Activated CD8-positive, alpha-beta T cell treated with anti-CD3 and anti-CD28 coated beads, Interleukin-2, amount 10 ng/mL, durations not matched to agents 7 days and 5 days (primary cell): ENCODE results near the gene NEDD9. TPM values are rescaled to one million over a fixed set of nuclear protein-coding genes. Genes with fewer than 3 reads are reported as not detected.

Experiments used
- ATAC-seq: fragments of 150-1000 bp; cut with Tn5 transposase; one replicate; pipeline ENCODE4 v1.10.0; 2021; ENCODE audit warnings: moderate library complexity
- CTCF ChIA-PET: fragments of 350-600 bp; sonication (Branson Sonifier 250); formaldehyde crosslinking; loops from one replicate; lab custom pipeline; 2021; ENCODE audit warnings: antibody characterized with exemption; lab: Charles Lee
- POLR2A ChIA-PET: fragments of 350-600 bp; sonication (Branson Sonifier 250); formaldehyde crosslinking; loops from one replicate; lab custom pipeline; 2021; ENCODE audit warnings: antibody characterized with exemption; lab: Charles Lee
- DNase-seq: peaks from one replicate; pipeline ENCODE4 v3.0.0-alpha.2; 2020
- H3K27ac Mint-ChIP-seq: one replicate; pipeline ENCODE4 v1.8.0; 2021; ENCODE audit warnings: mild to moderate bottlenecking, mixed read lengths
- H3K27me3 Mint-ChIP-seq: one replicate; pipeline ENCODE4 v1.8.0; 2021; ENCODE audit warnings: low read depth, mixed read lengths
- H3K36me3 Mint-ChIP-seq: one replicate; pipeline ENCODE4 v1.8.0; 2021; ENCODE audit warnings: low read depth, mixed read lengths
- H3K4me1 Mint-ChIP-seq: one replicate; pipeline ENCODE4 v1.8.0; 2021; ENCODE audit warnings: low read depth, mixed read lengths
- H3K4me3 Mint-ChIP-seq: one replicate; pipeline ENCODE4 v1.8.0; 2021; ENCODE audit warnings: mild to moderate bottlenecking, mixed read lengths
- H3K9me3 Mint-ChIP-seq: one replicate; pipeline ENCODE4 v1.8.0; 2022; ENCODE audit warnings: mixed read lengths; ENCODE audit not compliant: insufficient read depth
- total RNA-seq, 2 experiments: library from RNA; stranded (reverse); gene quantifications; one replicate each; pipeline ENCODE4 v1.2.3, GENCODE V29; 2021

NEDD9 gene
- total RNA-seq, 2 experiments from 2014 or later = 64.9 to 69.5 TPM

DNA sequence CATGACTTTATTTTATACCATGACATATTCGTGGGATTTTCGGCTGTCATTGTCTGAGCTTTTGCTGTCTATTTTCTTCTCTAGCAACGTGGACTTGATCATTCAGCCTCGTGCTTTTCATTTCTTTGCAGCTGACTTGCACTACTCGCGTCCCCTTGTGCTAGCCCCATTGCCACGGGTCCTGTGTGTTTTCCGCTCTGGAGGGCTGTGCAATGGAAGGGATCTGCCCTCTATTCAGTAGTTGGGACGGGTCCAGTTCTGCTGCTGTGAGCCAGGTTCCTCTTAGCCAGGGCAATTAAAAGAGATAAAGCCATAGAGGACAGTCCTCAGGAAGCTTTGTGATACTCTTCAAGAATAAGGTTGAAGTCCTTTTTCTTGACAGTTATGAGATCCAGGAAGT, 17.6 kb downstream of the NEDD9 start:
- CTCF ChIA-PET = interaction anchor here (0.7 to 1.6 kb wide), 2 partner anchors 12 to 16 kb away, joined by 3 to 4 read pairs; no protein-coding TSS in a partner anchor
- no peak overlapping the region for H3K27ac Mint-ChIP-seq

DNA sequence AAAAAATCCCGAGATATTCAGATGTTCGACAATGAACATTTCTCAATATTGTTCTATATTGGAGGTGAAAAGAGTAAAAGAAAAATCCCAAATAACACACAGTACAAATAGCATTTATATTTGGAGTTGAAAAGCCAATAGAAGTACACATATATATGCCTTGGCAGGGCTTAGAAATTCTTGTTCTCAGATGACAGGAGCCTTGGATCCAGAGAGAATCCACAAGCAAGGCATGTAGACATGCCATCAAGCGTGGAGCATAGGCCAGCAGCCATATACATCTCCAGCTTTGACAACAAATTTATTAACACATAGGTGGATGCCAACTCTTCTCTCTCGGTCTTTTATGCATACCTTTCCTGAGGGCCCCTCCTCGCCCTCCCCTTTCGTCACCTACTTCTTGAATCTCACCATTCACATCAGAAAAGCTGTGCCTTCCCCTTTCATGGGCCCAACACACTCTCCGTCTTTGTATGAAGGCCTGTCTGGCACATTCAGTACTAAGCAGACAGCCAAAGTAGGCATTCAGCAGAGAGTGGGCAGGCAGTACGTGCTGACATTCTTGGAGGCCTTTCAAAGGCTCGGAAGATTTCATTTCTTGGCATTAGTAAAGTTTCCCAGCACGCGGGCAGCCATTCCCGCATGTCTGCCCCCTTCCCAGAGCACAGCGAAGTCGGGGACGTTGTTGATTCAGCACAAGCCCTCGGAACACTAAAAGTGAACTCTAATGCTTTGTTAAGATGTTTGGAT, 18.2 kb downstream of the NEDD9 start:
- ATAC-seq = no peak
- CTCF ChIA-PET = interaction anchor here (1.6 to 2.1 kb wide), 2 partner anchors 8 to 15 kb away, joined by 4 to 10 read pairs; no protein-coding TSS in a partner anchor

More for the DNA sequence above, 17.6 kb downstream of the NEDD9 start:
- ATAC-seq (no peak), DNase-seq (no peak)
- Mint-ChIP-seq H3K27me3 (no peaks in the 10 kb centered on the region), H3K9me3 (no peaks in the 10 kb centered on the region), H3K4me3 (no peak overlapping the region), H3K4me1 (peaks cover 75% of the 10 kb centered on the region), H3K36me3 (peaks cover 80% of the 10 kb centered on the region)
- POLR2A ChIA-PET = no interaction called here

DNA sequence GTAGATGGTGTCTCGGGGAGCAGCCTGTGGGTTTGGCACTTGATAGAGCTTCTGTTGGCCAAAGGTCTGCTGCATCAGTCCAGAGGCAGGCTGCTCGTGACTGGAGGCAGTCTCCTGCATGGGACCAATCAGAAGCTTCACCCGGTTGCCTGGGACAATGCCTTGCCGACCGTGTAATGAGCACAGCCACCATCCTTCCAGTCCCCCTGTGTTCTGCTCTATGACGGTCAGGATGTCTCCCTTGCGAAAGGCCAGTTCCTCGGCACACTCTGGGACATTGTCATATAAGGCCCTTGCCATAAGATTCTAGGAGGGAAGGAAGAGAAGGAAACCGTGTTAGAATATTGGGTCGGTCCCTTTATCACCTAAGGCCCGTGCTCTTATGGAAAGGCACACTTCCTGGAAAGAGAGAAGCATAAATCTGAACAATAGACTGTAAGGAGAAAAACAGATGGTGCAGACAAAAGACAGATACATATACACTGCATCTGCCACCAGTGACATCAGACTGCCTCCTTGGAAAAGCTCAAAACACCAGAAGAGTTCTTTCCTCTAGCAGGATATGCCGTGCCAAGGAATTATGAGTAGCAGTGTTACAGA, 18.9 kb downstream of the NEDD9 start:
- no peak for ATAC-seq
- no peak for DNase-seq
- Mint-ChIP-seq H3K36me3 (peaks cover 76% of the 10 kb centered on the region), H3K27me3 (no peaks in the 10 kb centered on the region), H3K9me3 (no peaks in the 10 kb centered on the region), H3K4me1 (peaks cover 76% of the 10 kb centered on the region), H3K4me3 (no peak overlapping the region), H3K27ac (no peak overlapping the region)
- ChIA-PET POLR2A (interaction anchor here (1.0 to 2.6 kb wide), 3 partner anchors 9 to 19 kb away, joined by 3 to 8 read pairs (median 7); partner anchors contain the start of gene NEDD9), CTCF (interaction anchor here (1.8 to 2.1 kb wide), 2 partner anchors 9 to 10 kb away, joined by 9 to 10 read pairs; no protein-coding TSS in a partner anchor)

More for the DNA sequence above, 18.2 kb downstream of the NEDD9 start:
- Mint-ChIP-seq H3K27me3 (no peaks in the 10 kb centered on the region), H3K4me3 (no peak overlapping the region), H3K27ac (no peak overlapping the region), H3K36me3 (peaks cover 80% of the 10 kb centered on the region), H3K4me1 (peaks cover 76% of the 10 kb centered on the region), H3K9me3 (no peaks in the 10 kb centered on the region)
- no peak for DNase-seq
- POLR2A ChIA-PET = no interaction called here

DNA sequence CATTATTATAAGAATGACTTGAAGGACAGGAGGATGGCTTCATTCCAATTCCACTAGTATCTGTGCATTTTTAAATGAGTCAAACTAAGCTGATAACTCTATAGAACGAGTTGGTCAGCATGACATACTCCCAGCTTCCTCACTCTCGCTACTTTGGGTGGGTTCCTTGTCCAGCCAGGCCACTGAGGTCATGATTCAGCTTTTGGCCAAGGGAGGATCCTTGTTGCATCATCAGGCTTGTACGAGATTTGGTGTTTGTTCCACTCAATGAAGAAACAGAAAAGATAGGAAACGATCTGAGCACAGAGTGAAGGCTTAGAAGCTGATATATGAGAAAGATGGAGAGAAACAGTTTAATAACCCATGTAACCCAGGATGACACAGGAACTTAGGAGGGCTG, 19.8 kb downstream of the NEDD9 start:
- Mint-ChIP-seq H3K36me3 (peaks cover 74% of the 10 kb centered on the region), H3K4me3 (no peak overlapping the region), H3K9me3 (no peaks in the 10 kb centered on the region), H3K4me1 (peaks cover 76% of the 10 kb centered on the region), H3K27ac (peak overlapping the region; percentile 26), H3K27me3 (no peaks in the 10 kb centered on the region)
- ATAC-seq (no peak), DNase-seq (no peak)
- ChIA-PET CTCF (interaction anchor here (0.5 to 2.1 kb wide), 5 partner anchors 9 to 128 kb away, joined by 3 to 10 read pairs (median 3); no protein-coding TSS in a partner anchor), POLR2A (interaction anchor here (1.0 to 2.6 kb wide), 3 partner anchors 10 to 20 kb away, joined by 3 to 8 read pairs (median 7); partner anchors contain the start of gene NEDD9)

DNA sequence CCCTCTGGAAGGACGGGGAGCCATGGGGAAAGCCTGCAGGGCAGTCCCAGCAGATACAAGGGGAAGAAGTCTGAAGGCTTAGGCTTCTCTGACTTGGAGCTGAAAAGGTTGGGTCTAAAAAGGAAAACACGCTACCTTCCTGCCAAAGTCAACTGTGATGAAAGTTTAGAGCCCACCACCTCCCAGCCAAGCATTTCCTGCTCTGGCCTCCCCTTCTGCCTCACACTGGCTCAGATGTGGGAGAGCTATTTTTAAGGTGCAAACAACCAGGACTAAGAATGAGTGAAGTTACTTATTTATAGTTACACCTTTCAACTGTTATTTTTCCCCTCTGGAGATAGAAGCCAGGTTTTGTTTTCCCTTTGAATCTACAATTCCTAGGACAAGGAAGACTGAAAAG, 21.2 kb downstream of the NEDD9 start:
- H3K36me3 Mint-ChIP-seq = peaks cover 84% of the 10 kb centered on the region
- ChIA-PET CTCF (interaction anchor here (1.4 kb wide), 1 partner anchor 39 kb away, joined by 3 read pairs; no protein-coding TSS in a partner anchor), POLR2A (interaction anchor here (0.8 to 2.6 kb wide), 3 partner anchors 11 to 170 kb away, joined by 3 to 8 read pairs (median 7); partner anchors contain the start of gene NEDD9)
- peak; percentile 36 for DNase-seq
- H3K9me3 Mint-ChIP-seq = no peaks in the 10 kb centered on the region
- ATAC-seq = peak; percentile 54
- peaks cover 80% of the 10 kb centered on the region for H3K4me1 Mint-ChIP-seq
- peak overlapping the region; percentile 86 for H3K27ac Mint-ChIP-seq
- H3K27me3 Mint-ChIP-seq = no peaks in the 10 kb centered on the region
- peak overlapping the region; percentile 40 for H3K4me3 Mint-ChIP-seq

DNA sequence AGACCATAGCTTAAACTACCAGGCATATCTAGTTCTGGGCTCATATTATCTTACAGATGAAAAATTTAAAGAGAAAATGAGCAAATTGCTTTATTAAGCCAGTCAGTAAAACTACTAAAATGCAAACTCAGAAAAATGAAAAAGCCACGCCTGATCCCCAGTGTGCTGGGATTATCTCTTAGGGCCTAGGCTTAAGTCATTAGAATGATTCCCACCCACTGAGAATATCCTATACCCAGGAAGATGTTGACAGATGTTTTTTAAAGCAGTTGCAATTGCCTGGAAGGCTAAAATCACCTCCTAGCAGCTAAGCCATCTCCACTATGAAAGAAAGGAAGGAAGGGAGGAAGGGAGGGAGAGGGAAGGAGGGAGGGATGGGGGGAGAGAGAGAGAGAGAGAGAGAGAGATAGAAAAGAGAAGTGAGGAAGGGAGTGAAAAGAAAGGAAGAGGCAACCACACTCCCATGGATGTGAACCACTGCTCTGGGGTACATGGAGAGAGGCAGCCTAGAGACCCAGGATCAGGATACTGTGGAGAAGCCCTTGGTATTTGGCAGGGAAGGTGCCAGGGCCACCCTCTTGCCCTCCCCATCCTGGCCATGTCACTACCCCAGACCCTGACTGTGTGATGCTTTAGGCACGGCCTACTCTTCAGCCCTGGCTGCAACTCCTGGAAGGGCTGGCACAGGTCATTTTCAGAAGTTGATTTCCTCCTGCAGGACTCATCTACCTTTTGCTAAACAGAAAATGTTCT, 21.9 kb downstream of the NEDD9 start:
- H3K4me1 Mint-ChIP-seq = peaks cover 82% of the 10 kb centered on the region
- POLR2A ChIA-PET = interaction anchor here (0.6 to 3.6 kb wide), 5 partner anchors 12 to 171 kb away, joined by 3 to 22 read pairs (median 7); partner anchors contain the start of gene NEDD9

DNA sequence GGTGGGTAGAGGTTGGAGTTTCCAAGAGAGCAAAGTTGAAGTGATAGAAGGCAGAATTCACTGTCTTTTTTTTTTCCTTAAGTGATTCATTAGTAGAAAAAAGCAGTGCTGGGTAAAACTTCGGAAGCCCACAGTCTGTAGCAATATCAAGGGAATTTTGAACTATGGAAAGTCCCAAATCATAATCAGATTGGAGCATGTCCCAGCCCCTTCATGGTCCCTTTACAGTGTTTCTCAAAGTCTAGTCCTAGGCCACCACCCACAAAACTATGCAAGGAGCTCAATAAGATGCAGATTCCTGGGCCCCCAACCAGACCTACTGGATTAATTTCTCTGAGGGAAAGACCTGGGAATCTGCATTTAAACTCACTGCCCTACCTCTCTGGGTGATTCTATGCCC, 22.6 kb downstream of the NEDD9 start:
- ChIA-PET POLR2A (interaction anchor here (0.6 to 3.6 kb wide), 4 partner anchors 11 to 172 kb away, joined by 3 to 22 read pairs (median 6); partner anchors contain the start of gene NEDD9), CTCF (interaction anchor here (1.5 kb wide), 1 partner anchor 286 kb away, joined by 3 read pairs; no protein-coding TSS in a partner anchor)
- Mint-ChIP-seq H3K36me3 (peaks cover 84% of the 10 kb centered on the region), H3K27me3 (no peaks in the 10 kb centered on the region), H3K4me1 (peaks cover 82% of the 10 kb centered on the region), H3K9me3 (no peaks in the 10 kb centered on the region), H3K27ac (peak overlapping the region; percentile 35), H3K4me3 (no peak overlapping the region)
- ATAC-seq = no peak
- DNase-seq = no peak

More for the DNA sequence above, 21.9 kb downstream of the NEDD9 start:
- no peak overlapping the region for H3K4me3 Mint-ChIP-seq
- peak overlapping the region; percentile 86 for H3K27ac Mint-ChIP-seq
- H3K27me3 Mint-ChIP-seq = no peaks in the 10 kb centered on the region
- peaks cover 82% of the 10 kb centered on the region for H3K36me3 Mint-ChIP-seq
- ATAC-seq (peak; percentile 16), DNase-seq (no peak)
- H3K9me3 Mint-ChIP-seq = no peaks in the 10 kb centered on the region
- CTCF ChIA-PET = interaction anchor here (1.4 to 1.5 kb wide), 2 partner anchors 38 to 285 kb away, joined by 3 read pairs; no protein-coding TSS in a partner anchor

DNA sequence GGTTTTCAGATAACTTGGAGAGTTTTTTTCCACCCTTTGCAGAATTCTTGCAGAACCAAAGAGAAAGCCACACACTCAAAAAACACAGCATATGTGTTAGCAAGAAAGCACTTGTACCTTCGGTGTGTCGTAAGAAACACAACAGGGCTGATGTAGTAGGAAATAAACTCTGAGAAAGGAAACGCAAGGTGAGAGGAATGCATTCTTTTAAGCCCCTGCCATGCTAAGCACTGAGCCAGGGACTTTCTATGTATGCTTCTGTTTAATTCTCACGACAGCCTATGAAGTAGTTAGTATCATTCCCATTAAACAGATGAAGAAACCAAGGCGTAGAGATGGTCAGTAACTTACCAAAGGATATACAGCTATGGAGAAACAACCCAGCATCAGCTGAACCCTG, 23.1 kb downstream of the NEDD9 start:
- Mint-ChIP-seq H3K4me1 (peaks cover 86% of the 10 kb centered on the region), H3K27me3 (no peaks in the 10 kb centered on the region), H3K27ac (peak overlapping the region; percentile 35), H3K36me3 (peaks cover 83% of the 10 kb centered on the region), H3K9me3 (no peaks in the 10 kb centered on the region), H3K4me3 (no peak overlapping the region)
- DNase-seq = no peak
- ChIA-PET CTCF (interaction anchor here (1.5 kb wide), 1 partner anchor 286 kb away, joined by 3 read pairs; no protein-coding TSS in a partner anchor), POLR2A (interaction anchor here (1.2 to 3.6 kb wide), 3 partner anchors 11 to 21 kb away, joined by 4 to 22 read pairs (median 7); partner anchors contain the start of gene NEDD9)
- ATAC-seq = no peak

DNA sequence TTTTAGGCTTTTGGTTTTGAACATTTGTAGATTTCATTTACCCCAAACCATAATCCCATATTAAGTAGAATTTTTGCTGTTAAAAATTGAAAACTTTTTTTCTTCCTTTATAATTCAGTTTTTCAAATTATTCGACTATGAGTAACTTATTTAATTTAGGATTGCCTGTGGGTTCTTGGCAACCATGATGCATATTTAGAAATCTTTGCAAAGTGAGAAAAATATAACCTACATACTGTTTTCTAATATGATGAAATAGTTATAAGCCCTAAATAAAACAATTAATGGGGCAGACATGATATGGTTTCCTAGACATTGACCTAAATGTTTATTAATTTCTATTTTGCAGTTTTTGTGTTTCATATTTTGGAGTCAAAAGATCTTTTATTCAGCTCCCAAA, 23.6 kb downstream of the NEDD9 start:
- Mint-ChIP-seq H3K4me1 (peaks cover 91% of the 10 kb centered on the region), H3K27ac (peak overlapping the region; percentile 35), H3K4me3 (no peak overlapping the region), H3K36me3 (peaks cover 85% of the 10 kb centered on the region), H3K9me3 (no peaks in the 10 kb centered on the region), H3K27me3 (no peaks in the 10 kb centered on the region)
- DNase-seq (no peak), ATAC-seq (no peak)
- ChIA-PET CTCF (interaction anchor here (1.0 to 1.4 kb wide), 2 partner anchors 23 to 36 kb away, joined by 5 read pairs; no protein-coding TSS in a partner anchor), POLR2A (interaction anchor here (1.0 to 3.6 kb wide), 3 partner anchors 10 to 22 kb away, joined by 4 to 22 read pairs (median 7); partner anchors contain the start of gene NEDD9)

DNA sequence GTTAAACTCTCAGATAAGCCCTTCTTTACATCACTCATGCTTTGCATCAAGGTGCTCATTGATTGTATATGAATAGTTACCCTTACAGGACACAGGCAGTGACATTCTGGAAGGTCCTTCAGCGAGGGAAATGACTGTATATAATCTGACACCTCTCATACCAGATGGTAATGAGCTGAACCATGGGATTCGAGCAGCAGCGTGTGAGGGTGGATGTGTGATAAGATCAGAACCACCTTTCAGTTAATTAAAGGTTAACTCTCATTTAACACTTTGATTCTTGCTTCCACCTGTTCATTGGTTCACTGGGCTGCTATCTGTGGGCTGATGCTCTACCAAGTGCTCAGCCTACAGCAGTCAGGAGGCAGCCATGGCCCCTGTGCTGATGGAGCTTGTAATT, 24.2 kb downstream of the NEDD9 start:
- peak; percentile 34 for ATAC-seq
- peaks cover 91% of the 10 kb centered on the region for H3K4me1 Mint-ChIP-seq
- H3K4me3 Mint-ChIP-seq = no peak overlapping the region
- ChIA-PET POLR2A (interaction anchor here (1.0 to 3.6 kb wide), 3 partner anchors 9 to 23 kb away, joined by 4 to 22 read pairs (median 7); partner anchors contain the start of gene NEDD9), CTCF (interaction anchor here (1.0 to 1.4 kb wide), 2 partner anchors 23 to 36 kb away, joined by 5 read pairs; no protein-coding TSS in a partner anchor)
- H3K9me3 Mint-ChIP-seq = no peaks in the 10 kb centered on the region
- peaks cover 85% of the 10 kb centered on the region for H3K36me3 Mint-ChIP-seq
- DNase-seq = no peak
- H3K27me3 Mint-ChIP-seq = no peaks in the 10 kb centered on the region
- peak overlapping the region; percentile 83 for H3K27ac Mint-ChIP-seq
